PC-3 (cell line): ENCODE data around the gene PHF21B. TPM values are rescaled to one million over a fixed set of nuclear protein-coding genes. Genes with fewer than 3 reads are reported as not detected.

Experiments used
- ATAC-seq: fragments of 200-7000 bp; cut with Tn5 transposase; 2 replicates; pipeline ENCODE4 v1.9.1; 2020; ENCODE audit warnings: mild to moderate bottlenecking, moderate library complexity
- BruUV-seq: library from RNA; stranded (reverse); fragments of 400-500 nt; replicated peaks from 2 replicates; lab custom pipeline; 2021; lab: Mats Ljungman, UMichigan
- CTCF ChIA-PET: fragments of 300-600 bp; sonication (Branson Sonifier 250); formaldehyde crosslinking; loops from one replicate; lab custom pipeline; 2022; ENCODE audit warnings: antibody characterized with exemption; lab: Charles Lee
- POLR2A ChIA-PET: fragments of 300-600 bp; sonication (Branson Sonifier 250); formaldehyde crosslinking; loops from one replicate; lab custom pipeline; 2022; ENCODE audit warnings: antibody characterized with exemption; ENCODE audit not compliant: unreplicated experiment; lab: Charles Lee
- DNase-seq: peaks from one replicate; pipeline ENCODE4 v3.0.0-alpha.2; 2015
- H2AFZ ChIP-seq: fragments of 300-600 bp; sonication (generic); 2 replicates; pipeline ENCODE4 v1.6.0; 2016; ENCODE audit warnings: antibody characterized with exemption, low read length
- H3F3A ChIP-seq: fragments of 300-600 bp; sonication (generic); one replicate; pipeline ENCODE4 v1.6.0; 2017; ENCODE audit warnings: antibody characterized with exemption, low read length, control low read depth, mild to moderate bottlenecking; ENCODE audit not compliant: unreplicated experiment
- H3K27ac ChIP-seq: fragments of 300-600 bp; sonication (generic); 2 replicates; pipeline ENCODE4 v1.5.1; 2016; ENCODE audit warnings: mild to moderate bottlenecking, low read length
- H3K27me3 ChIP-seq: fragments of 300-600 bp; sonication (generic); 2 replicates; pipeline ENCODE4 v1.6.1; 2016; ENCODE audit warnings: low read length, mixed read lengths
- H3K36me3 ChIP-seq: fragments of 300-600 bp; sonication (generic); 2 replicates; pipeline ENCODE4 v1.6.1; 2016; ENCODE audit warnings: low read depth, mixed run types, low read length, mixed read lengths
- H3K4me1 ChIP-seq: fragments of 300-600 bp; sonication (generic); 2 replicates; pipeline ENCODE4 v1.5.1; 2016; ENCODE audit warnings: low read length; ENCODE audit not compliant: insufficient read depth
- H3K4me2 ChIP-seq: fragments of 300-600 bp; sonication (generic); 2 replicates; pipeline ENCODE4 v1.6.0; 2016; ENCODE audit warnings: low read length
- H3K4me3 ChIP-seq: fragments of 300-600 bp; sonication (generic); 2 replicates; pipeline ENCODE4 v1.5.1; 2016; ENCODE audit warnings: mild to moderate bottlenecking, low read length, mixed read lengths
- H3K79me2 ChIP-seq: fragments of 300-600 bp; sonication (generic); 2 replicates; pipeline ENCODE4 v1.6.1; 2017; ENCODE audit warnings: low read length, mixed read lengths
- H3K9ac ChIP-seq: fragments of 300-600 bp; sonication (generic); 2 replicates; pipeline ENCODE4 v1.6.0; 2016; ENCODE audit warnings: mild to moderate bottlenecking, low read length
- H3K9me2 ChIP-seq: fragments of 300-600 bp; sonication (generic); replicated peaks from 2 replicates; pipeline ENCODE4 v1.6.1; 2016; ENCODE audit warnings: mixed run types, low read length, mixed read lengths
- H3K9me3 ChIP-seq: fragments of 300-600 bp; sonication (generic); 2 replicates; pipeline ENCODE4 v1.6.1; 2016; ENCODE audit warnings: low read length, mixed read lengths
- H4K20me1 ChIP-seq: fragments of 300-600 bp; sonication (generic); 2 replicates; pipeline ENCODE4 v1.6.1; 2016; ENCODE audit warnings: low read length, mixed read lengths
- EZH2 ChIP-seq: fragments of 300-600 bp; sonication (generic); IDR thresholded peaks from one replicate; pipeline ENCODE4 v1.6.1; 2017; ENCODE audit warnings: antibody characterized with exemption, mild to moderate bottlenecking, low read length; ENCODE audit not compliant: unreplicated experiment
- EZH2phosphoT487 ChIP-seq: fragments of 300-600 bp; sonication (generic); IDR thresholded peaks from 2 replicates; pipeline ENCODE4 v1.6.1; 2018; ENCODE audit warnings: mild to moderate bottlenecking, antibody characterized with exemption, low read length, borderline replicate concordance
- intact Hi-C: fragments of 100-400 bp; cut with micrococcal nuclease; formaldehyde crosslinking; loops from 2 replicates; pipeline ENCODE4 v1.9.0; 2023
- total RNA-seq: library from RNA; depleted of rRNA; stranded (reverse); fragments of >200 nt; gene quantifications from 2 replicates; pipeline ENCODE4 v1.2.3, GENCODE V29; 2014
- TF ChIP-seq, protein P1 (sequence below): fragments of 300-600 bp; sonication (generic); conservative IDR thresholded peaks from 2 replicates; pipeline ENCODE4 v1.5.1; 2017; ENCODE audit warnings: antibody characterized with exemption, low read depth, mild to moderate bottlenecking, low read length

PHF21B gene
- total RNA-seq, 1 experiment from 2014 or later = not detected

DNA sequence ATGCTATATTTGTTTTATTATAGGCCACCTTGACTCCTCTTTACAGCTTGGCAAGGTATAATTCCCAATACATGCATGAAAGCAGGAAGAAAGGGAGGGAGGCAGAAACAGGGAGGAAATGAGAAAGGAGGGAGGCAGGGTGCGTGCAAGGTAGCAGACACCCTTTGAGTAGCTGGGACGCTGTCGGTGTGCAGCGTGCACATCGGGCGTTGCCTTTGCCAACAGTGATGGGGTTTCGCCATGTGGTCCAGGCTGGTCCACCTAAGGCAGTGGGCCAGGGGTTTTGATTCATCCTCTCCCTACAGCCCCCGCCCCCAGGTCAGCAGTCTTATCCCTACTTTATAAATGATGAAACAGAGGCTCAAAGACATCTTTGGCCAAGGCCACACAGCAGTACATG is 25.0 kb upstream of the PHF21B start:
- no peak for DNase-seq
- H3K9me3 ChIP-seq = no peaks in the 10 kb centered on the region
- no peak overlapping the region for H2AFZ ChIP-seq
- intact Hi-C loops = no loop called here
- H3K36me3 ChIP-seq = no peaks in the 10 kb centered on the region
- no peaks in the 10 kb centered on the region for H3F3A ChIP-seq
- H3K27ac ChIP-seq = no peak overlapping the region
- no peak overlapping the region for H3K4me2 ChIP-seq
- no peak overlapping the region for H3K9ac ChIP-seq
- BruUV-seq = no TSS peak
- POLR2A ChIA-PET = no interaction called here
- no peak overlapping the region for H3K4me3 ChIP-seq
- H3K27me3 ChIP-seq = peaks cover 8% of the 10 kb centered on the region; the same call in 1 of the 2 replicates
- CTCF ChIA-PET = no interaction called here
- no peaks in the 10 kb centered on the region for H3K9me2 ChIP-seq
- no peaks in the 10 kb centered on the region for H3K4me1 ChIP-seq
- ATAC-seq = no peak
- H4K20me1 ChIP-seq = no peaks in the 10 kb centered on the region
- no peak for TF ChIP-seq EZH2phosphoT487
- TF ChIP-seq, protein P1, sequence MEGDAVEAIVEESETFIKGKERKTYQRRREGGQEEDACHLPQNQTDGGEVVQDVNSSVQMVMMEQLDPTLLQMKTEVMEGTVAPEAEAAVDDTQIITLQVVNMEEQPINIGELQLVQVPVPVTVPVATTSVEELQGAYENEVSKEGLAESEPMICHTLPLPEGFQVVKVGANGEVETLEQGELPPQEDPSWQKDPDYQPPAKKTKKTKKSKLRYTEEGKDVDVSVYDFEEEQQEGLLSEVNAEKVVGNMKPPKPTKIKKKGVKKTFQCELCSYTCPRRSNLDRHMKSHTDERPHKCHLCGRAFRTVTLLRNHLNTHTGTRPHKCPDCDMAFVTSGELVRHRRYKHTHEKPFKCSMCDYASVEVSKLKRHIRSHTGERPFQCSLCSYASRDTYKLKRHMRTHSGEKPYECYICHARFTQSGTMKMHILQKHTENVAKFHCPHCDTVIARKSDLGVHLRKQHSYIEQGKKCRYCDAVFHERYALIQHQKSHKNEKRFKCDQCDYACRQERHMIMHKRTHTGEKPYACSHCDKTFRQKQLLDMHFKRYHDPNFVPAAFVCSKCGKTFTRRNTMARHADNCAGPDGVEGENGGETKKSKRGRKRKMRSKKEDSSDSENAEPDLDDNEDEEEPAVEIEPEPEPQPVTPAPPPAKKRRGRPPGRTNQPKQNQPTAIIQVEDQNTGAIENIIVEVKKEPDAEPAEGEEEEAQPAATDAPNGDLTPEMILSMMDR = no peak
- no peak for TF ChIP-seq EZH2
- H3K79me2 ChIP-seq = no peaks in the 10 kb centered on the region

DNA sequence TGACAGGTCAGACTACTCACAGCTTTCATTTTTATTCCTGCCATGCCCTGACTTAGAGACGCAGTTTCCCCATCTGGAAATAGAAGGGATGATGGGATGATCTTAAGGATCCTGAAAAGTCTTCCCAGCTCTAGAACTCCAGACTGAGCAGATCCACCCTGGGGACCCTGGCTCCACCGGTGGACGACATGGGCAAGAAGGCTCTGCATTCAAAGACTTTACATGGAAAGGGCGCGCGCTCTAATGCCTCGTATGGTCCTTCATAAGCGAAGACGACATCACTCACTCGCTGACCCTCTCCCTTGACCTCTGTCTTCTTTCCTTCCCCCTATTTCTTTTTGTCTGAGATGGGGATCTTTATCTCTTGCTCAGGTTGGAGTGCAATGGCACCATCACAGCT is 24.4 kb upstream of the PHF21B start:
- no peaks in the 10 kb centered on the region for H3F3A ChIP-seq
- CTCF ChIA-PET = no interaction called here
- H3K79me2 ChIP-seq = no peaks in the 10 kb centered on the region
- no peak overlapping the region for H3K9ac ChIP-seq
- TF ChIP-seq EZH2 = no peak
- TF ChIP-seq EZH2phosphoT487 = no peak
- TF ChIP-seq, protein P1 = no peak
- H2AFZ ChIP-seq = no peak overlapping the region
- ATAC-seq = no peak
- no peak for DNase-seq
- H3K9me3 ChIP-seq = no peaks in the 10 kb centered on the region
- H3K4me3 ChIP-seq = no peak overlapping the region
- H3K9me2 ChIP-seq = no peaks in the 10 kb centered on the region
- H3K36me3 ChIP-seq = no peaks in the 10 kb centered on the region
- intact Hi-C loops = no loop called here
- H3K27me3 ChIP-seq = peaks cover 15% of the 10 kb centered on the region; the same call in 1 of the 2 replicates
- POLR2A ChIA-PET = no interaction called here
- H4K20me1 ChIP-seq = no peaks in the 10 kb centered on the region
- H3K4me1 ChIP-seq = no peaks in the 10 kb centered on the region
- H3K27ac ChIP-seq = no peak overlapping the region
- BruUV-seq = no TSS peak
- no peak overlapping the region for H3K4me2 ChIP-seq

DNA sequence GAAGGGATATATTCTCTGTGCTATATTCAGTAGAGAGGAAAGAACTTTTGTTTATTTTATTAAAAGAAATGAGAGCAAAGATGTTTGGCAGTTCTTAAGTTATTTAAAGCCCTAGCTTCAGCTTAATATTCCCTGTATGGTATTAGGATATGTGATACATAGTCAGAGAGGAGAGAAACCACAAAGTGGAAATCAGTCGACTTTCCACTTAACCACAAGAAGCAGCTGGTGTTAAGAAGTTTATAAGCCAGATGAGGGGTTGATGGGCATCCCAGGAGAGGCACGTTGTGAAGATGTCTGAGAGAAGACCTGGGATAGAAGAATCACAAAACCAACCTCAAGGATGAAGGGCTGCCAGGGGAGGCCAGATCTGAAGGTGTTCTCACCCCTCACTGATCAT is 23.3 kb upstream of the PHF21B start:
- TF ChIP-seq, protein P1 = no peak
- no peak for TF ChIP-seq EZH2phosphoT487
- TF ChIP-seq EZH2 = no peak
- H3K27me3 ChIP-seq = peaks cover 21% of the 10 kb centered on the region; the same call in 1 of the 2 replicates
- H3K36me3 ChIP-seq = no peaks in the 10 kb centered on the region
- no peaks in the 10 kb centered on the region for H3K4me1 ChIP-seq
- no peak overlapping the region for H3K9ac ChIP-seq
- H3K27ac ChIP-seq = no peak overlapping the region
- H3K9me3 ChIP-seq = no peaks in the 10 kb centered on the region
- H3K4me2 ChIP-seq = no peak overlapping the region
- BruUV-seq = no TSS peak
- no peak overlapping the region for H3K4me3 ChIP-seq
- intact Hi-C loops = no loop called here
- H3F3A ChIP-seq = no peaks in the 10 kb centered on the region
- ATAC-seq = no peak
- H3K79me2 ChIP-seq = no peaks in the 10 kb centered on the region
- CTCF ChIA-PET = no interaction called here
- H3K9me2 ChIP-seq = no peaks in the 10 kb centered on the region
- no peak overlapping the region for H2AFZ ChIP-seq
- no peak for DNase-seq
- POLR2A ChIA-PET = no interaction called here
- no peaks in the 10 kb centered on the region for H4K20me1 ChIP-seq
